HG02763 (cell line): ENCODE data around the gene HYAL3.
A peak's percentile ranks its signal among the peaks of the same experiment; 100 is the strongest.
"Not testable (repeated sequence)": the region's sequence is repeated elsewhere in the genome, so short reads cannot be mapped to it uniquely, and the experiment has no call there.

Experiments
- ATAC-seq: cut with Tn5 transposase; IDR thresholded peaks from one replicate; pipeline ENCODE4 v1.9.1; 2021; ENCODE audit warnings: mild to moderate bottlenecking, moderate library complexity; ENCODE audit not compliant: unreplicated experiment

HYAL3 gene

DNA sequence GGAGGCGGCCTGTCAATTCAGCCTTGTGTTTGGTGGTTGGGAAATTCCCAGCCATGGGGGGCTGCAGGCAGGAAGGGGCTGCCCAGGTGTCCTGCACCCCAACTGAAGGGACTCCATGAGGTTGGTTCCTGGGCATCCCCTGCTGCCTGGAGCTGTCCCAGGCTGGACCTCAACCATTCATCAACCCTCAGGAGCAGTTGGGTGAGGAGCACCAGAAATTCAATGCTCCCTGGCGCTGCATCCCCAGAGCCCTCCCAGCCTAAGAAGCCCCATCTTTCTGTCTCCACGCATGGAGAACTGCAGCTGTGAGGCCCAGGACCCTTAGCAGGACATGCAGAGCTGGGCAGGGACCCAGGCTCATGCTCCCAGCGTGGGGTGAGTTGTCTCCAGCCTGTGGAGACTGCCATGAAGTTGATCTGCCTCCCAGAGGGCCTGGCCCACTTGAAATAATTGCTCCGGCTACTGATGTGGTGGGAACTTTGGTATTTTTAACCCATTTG is 38.2 kb downstream of the HYAL3 start:
- ATAC-seq = no peak

DNA sequence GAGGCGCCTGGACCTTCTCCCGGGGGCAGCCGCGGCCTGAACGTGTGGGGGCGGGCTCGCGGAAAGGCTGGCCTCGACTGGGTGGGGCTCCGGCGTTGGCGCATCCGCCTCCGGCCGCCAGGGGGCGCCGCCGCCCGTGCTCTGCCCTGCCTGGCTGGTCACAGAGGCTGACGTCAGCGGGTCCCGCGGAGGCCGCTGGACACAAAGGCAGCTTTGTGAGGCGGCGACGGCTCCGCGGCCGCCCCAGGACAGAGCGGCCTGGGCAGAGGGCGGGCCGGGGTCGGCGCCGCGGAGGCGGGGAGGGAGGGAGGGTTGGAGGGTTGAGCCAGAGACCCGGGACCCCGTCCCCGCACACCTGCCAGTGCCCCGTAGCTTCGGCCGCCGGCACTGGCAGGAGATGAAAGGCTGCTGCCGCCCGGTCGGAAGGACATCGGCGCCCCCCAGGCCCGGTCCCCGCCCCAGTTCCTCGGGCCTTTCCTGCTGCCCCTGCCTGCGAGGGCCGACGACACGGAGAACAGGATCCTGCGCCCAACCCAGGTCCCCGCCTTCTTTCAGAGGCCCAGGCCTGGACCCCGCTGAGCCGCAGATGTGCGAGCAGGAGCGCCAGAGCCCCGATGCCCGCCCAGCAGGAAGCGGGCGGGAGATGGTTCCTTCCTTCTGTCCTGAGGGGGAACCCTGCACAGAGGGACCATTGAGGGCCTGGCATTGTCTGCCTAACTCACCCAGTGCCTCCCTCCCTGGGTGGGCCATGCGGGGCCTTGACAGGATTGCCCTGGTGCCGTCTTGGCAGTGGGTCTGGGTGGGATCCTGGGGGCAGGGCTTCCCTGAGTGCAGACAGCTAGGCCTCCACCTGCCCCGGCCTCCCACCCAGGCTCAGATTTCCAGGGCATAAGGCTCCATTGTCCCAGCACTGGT is 38.9 kb downstream of the HYAL3 start:
- peak; percentile 80 for ATAC-seq

DNA sequence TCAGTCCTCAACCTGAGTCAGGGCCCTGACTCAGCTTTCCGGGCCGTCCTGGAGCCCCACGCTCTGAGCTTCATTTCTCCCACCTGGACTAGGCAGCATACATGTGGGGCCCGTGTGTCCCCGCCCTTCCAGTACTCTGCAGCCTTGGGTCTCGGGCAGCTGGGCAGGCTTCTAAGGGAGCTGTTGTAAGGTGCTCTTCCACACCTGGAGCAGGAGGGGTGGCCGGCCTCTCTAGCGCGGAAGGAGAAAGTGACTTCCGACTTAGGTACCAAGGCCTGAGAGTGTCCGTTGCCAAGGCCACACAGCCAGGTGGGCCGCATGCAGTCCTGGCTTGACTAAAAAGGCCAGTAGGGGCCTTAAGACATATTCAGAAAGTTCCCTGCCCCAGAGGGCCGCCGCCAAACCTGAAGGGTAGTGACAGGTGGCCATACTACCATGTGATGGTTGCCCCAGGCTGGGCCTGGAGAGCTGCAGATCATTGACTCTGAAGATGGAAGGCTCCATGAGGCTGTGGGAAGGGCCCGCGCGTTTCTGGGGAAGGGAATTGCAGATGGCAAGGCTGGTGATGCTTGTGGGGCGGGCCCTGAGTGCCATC is 39.7 kb downstream of the HYAL3 start:
- no peak for ATAC-seq

DNA sequence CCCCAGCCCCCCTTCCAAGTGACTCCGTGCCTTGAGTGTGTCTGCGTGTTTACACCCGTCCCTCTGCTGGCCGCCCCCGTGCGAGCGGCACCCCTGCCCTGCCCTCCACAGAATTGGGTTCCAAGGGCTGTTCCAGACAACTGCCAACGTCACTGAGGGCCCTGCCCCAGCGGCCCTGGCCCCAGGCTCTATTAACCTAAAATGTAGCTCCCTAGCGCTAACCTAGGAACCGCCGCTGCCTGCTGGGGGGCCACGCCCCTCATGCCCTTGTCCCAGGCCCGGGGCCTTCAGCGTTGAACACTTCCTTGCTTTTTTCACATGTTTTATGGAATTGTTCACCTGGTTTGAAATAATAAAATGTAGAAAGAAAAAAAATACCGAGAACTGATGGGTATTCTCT is 40.2 kb downstream of the HYAL3 start:
- no peak for ATAC-seq

DNA sequence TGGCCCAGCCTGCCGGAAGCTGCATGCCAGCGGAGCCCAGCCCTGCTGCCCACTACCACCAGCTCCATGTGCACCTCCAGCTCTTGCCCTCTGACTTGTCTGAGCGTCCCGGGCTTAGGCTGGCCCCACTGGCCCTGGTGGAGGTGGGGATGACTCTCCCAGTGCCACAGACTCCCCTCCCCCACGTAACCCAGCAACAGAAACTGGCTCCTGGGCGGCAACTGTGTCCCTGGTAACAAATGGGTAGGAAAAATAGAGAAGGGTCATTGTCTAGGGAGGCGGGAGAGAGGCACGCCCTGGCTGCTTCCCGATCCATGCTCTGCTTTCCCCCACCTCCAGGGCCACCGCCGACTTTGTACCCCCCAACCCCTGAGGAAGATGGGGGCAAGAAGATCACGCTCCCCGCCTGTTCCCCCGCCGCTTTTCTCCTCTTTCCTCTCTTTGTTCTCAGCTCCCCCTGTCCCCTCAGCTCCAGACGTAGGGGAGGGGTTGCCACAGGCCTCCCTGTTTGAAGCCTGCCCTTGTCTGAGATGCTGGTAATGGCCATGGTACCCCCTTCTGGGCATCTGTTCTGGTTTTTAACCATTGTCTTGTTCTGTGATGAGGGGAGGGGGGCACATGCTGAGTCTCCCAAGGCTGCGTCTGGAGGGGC is 41.0 kb downstream of the HYAL3 start:
- ATAC-seq = no peak

DNA sequence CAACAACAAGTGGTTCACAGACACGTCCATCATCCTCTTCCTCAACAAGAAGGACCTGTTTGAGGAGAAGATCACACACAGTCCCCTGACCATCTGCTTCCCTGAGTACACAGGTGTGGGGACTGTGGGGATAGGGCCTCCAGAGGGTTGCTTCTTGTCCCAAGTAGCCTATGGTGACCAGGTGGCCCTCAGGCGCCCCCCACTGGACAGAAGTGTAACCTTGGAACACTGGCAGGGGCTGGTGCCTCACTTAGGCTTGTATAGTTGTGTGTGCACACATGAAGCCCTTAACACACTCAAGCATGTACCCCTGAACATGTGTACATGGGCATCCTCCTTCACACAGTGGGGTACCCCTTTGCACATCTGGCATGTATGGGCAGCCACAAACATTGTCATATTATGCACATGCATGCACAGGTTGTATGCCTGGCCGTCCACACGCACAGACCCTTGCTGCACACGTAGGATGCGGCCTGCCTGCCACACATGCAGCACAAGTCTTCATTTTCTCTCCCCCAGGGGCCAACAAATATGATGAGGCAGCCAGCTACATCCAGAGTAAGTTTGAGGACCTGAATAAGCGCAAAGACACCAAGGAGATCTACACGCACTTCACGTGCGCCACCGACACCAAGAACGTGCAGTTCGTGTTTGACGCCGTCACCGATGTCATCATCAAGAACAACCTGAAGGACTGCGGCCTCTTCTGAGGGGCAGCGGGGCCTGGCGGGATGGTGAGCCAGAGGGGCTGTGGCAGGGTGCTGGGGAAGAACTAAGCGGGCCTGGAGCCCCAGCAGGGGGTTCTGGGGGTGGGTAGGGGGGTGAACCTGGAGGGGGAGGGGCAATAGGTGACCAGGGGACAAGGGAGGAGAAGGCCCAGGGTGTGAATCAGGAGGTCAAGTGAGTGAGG is 42.0 kb downstream of the HYAL3 start:
- no peak for ATAC-seq

DNA sequence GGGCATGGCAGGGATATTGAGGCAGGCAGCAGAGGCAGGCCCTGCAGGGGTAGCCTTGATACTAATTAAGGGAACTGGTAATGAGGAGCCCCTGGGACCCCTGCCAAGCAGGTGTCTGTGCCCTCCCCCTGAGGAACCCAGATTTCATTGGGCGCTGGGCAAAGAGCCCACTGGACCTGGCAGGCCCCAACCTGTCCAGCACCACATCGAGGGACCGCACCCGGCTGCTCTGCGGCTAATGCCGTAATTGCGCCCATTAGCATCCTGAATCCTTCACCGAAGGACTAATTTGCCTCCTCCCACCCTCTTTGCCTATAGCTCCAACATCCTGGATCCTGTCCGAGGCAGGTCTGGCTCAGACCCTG is 44.0 kb downstream of the HYAL3 start:
- ATAC-seq = no peak

DNA sequence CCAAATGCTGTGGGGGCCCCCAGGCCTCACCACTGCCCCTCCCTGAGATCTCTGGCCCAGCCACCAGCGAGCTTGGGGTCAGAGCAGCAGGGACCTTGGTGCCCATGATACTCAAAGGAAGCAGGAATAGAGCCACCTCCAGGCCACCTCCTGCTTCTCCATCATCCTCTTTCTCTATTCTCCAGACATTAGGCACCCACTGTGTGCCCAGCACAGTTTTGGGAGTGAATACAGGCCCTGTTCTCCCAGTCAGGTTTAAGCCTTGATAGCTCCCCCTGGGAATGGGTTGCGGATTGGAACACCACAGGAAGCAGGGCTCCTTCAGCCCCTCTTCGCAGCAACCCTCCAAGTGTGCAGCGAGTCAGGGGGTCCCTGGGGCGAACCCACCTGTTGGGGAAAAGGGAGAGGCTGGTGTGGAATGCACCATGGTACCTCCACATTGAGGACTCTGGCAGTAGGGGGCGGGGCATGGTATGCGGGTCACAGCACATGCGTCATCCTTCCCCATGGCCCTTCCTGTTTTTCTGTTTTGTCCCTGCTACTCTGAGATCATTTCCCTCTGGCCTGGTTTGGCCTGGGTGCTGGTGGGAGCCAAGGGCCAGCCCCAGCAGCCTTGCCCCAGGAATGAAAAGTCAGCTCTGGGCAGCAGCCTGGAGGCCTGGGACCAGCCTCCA is 44.5 kb downstream of the HYAL3 start:
- no peak for ATAC-seq

DNA sequence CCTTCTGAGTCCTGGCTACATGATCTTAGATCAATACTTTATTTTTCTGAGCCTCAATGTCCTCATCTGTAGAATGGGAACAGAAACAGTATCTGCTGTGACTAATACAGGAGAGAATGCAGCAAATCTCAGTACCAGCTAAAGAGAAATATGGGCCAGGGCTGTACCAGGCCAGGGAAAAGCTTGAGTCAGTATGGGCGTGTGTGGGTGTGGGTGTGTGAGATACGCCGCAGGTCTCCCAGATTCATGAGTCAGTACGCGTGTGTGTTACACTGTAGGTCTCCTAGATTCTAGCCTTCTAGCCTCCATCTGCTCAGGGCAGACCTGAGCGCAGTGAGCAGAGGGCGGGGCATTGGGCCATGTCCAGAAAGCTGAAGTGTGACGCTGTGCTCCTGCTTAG is 48.0 kb downstream of the HYAL3 start:
- no peak for ATAC-seq

DNA sequence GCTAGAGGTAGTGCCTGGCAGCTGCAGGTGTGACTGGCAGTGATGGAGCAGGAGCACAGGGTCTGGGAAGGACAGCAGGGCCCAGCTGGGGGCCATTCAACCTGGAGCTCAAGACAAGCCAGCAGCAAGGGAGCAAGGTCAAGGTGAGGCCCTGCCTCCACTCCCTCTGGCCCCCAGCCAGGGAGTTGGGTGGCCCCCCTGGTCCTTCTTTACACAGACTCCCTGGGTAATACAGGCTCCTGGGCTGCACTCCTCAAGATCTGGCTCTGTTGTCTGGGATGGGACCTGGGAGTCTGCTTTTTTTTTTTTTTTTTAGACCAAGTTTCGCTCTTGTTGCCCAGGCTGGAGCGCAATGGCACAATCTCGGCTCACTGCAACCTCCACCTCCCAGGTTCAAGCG is 48.7 kb downstream of the HYAL3 start:
- no peak for ATAC-seq

DNA sequence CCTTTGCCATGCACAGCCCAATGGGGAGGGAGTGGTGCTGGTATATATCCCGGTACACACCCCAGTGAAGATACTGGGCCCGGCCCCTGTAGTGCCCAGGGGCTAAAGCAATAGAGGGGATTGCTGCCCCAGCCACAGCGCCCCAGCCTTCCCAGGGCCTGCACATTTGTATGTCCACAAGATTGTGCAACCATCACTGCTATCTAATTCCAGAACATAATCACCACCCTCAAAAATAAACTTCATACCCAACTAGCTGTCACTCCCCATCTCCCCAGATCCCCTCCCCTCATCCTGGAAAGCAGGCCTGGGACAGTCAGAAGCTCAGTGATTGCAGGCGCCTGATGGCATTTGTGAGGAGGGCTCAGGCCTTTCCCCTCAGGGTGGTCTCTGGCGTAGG is 49.7 kb downstream of the HYAL3 start:
- ATAC-seq = no peak

DNA sequence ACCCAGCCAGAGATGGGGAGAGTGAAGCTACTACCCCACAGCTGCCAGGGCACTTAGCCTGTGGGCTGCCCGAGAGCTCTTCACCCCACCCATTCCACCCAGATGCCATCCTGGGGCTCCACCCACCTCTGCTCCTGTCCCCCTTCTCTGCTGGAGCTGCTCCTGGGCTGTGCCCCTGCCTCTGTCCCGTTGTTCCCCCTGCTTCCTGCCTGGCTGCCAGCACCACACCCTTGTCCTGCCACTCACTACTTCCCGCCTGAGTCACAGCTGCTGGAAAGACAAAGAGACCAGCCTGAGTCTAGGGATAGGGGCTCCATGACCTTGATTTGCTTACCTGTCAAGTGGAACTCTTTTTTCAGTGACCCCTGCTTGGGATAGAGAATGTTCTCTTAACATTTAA is 50.8 kb downstream of the HYAL3 start:
- ATAC-seq = no peak

DNA sequence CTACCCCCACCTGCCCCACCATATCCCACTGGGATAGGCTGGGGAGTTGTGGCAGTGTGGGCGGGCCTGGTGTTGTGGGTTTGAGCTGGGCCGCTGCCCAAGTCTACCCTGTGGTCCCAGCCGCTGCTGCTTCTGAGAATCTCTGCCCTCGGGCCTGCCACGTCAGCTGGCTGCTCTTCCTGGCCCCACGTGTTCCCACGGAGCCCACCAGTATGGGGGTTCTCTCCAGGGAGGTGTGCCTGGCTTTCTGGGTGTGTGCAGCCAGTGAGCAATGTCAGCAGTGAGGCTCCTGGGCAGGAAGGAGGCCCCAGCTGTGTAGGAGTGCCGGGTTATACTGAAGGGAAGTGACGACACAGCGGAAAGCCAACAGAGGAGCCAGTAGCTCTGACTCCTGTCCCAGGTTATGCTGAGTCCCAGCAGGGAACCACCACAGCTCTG is 52.7 kb downstream of the HYAL3 start:
- peak; percentile 47 for ATAC-seq

DNA sequence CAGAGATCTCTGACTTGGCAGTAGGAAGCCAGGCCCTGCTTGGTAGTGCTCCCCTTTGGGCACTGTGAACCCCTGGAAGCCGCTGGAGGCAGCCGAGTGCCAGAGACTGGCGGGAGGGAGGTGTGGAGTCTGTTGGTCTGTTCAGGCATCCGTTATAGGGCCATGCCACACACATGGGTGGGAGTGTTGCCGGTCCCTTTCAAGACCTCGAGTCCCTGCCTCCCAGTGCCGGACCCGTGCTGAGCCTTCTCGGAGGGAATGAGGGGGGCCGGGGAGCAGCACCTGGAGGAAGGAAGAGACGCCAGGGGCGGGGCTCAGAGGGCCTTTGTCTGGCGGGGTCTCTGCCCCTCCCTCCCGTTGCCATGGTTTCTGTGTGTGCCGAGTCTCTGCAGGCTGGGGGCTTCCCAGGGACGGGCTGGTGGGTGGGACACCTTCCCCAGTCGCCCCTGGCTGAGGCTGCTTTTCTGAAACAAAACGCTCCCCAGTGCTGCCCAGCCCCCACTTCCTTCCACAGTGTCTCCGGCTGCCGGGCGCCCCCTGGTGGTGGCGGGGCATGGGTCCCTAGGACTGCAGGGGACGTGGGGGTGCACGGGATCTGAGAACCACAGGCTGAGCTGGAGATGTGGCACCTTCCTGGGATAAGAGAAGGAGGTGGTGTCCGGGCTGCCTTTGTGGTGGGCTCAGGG is 53.2 kb downstream of the HYAL3 start:
- peak; percentile 55 for ATAC-seq

DNA sequence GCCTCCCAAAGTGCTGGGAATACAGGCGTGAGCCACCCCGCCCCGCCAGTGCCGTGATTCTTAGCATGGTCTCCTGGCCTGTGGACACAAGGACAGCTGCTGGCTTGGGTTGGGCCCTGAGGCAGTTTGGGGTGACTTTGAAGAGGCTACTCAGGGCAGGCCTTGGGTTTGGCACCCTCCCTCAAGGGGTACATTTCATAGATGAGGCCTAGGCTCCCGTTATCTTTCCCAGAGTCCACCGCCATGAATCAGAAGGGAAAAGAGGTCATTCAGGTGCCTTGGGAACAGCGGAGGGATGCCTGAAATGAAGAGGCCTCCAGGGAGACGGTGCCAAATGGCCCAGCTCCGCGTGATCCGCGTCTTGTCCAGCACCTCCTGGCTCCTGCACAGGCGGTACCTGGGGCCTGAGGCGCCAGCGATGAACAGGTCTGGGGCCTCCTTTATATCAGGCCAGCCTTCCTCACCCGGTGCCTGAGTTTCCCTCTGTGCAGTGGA is 53.9 kb downstream of the HYAL3 start:
- ATAC-seq = no peak

DNA sequence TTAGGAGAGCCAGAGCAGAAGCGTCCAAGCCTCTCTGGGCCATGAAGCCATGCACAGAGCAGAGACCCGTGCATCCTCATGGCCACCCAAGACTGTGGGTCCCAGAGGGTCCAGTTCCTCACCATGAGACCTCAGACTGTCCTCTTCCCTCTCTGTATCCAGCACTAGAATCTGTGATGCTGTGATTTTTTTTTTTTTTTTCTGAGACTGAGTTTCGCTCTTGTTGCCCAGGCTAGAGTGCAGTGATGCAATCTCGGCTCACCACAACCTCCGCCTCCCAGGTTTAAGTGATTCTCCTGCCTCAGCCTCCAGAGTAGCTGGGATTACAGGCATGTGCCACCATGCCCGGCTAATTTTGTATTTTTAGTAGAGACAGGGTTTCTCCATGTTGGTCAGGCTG is 54.4 kb downstream of the HYAL3 start:
- not testable (repeated sequence) for ATAC-seq

DNA sequence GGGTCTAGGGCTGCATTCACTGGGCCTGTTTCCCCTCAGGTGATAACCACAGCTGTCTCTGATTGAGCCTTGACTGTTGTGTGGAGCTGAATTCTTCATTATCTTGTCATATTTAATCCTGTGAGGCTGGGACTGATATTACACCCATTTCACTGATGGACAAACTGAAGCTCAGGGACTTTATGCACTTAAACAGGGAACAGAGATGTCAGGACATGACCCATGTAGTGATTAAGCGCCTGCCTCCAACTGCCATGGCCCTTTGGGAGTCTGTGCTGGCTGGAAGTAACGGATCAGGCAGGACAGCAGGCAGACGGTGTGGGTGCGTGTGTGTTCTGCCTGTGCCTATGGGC is 55.7 kb downstream of the HYAL3 start:
- no peak for ATAC-seq

DNA sequence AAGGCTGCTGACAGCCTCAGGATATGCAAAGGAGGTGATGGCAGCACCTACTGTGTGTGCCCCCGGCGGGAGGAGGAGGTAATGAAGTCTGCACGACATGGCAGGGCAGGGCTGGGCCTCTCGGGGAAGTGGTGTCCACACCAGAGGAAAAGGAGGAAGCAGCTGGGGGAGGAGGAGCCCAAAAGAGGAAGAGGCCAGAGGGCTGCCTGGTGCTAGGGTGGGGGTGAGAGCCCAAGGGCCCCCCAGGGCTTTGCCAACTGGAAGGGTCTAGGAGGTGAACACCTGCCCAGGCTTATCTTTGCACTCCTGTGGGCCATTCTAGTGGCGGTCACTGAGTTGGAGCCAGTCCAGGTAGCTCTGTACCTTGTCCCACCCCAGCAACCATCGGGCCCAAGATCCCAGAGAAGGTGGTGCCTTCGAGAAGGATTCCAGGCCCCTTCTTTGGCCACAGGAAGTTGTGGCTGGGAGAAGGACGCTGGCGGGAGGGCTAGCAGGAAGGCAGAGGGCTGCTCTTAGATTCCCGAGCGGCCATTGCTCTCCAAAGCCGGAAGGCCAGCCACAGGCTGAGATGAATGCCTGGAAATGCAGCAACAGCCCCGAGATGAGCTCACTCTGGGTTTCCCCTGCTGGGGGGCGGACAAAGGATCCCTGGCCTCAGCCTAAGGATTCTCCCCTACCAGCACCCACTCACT is 56.2 kb downstream of the HYAL3 start:
- ATAC-seq = no peak
